GM12873 (cell line): ENCODE results near the gene TIA1.

Source experiments
- TF ChIP-seq, protein P1 (sequence below): IDR thresholded peaks from 2 replicates; pipeline ENCODE4 v1.5.1; 2012; ENCODE audit warnings: low read depth, mild to moderate bottlenecking, moderate library complexity, low read length, control low read depth; ENCODE audit not compliant: insufficient read depth; ENCODE audit errors: missing control alignments

TIA1 gene

DNA sequence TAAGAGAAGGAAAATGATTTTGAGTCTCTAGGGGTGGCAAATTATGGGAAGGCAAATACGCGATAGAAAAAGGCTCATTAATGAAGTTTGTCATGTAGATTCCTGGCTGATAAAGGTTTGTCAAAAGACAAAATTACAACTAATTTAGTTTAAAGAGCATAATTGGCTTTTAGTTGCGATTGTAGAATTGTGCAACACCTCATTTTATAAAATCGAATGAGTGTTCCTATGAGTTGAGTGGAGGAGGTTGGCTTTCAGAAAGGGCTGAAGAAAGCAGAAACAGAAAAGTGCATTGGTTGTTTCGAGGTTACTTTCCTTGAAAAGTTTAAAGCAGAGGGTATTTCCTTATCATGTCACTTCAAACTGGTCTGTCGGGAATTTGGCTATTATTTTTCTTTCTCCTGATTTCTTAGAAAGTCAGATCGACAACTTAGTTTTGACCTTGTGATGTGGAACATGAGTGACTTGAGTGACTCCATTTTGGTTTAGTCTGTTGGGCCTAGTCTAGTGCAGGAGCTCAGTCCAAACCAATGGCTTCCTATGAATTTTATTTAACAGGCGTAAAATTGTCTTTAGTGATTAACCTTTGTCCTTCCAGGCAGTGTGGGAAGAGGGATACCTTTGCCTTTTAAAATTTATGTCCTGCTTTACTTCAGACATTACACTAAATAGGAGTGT, 7.3 kb upstream of the TIA1 start:
- TF ChIP-seq, protein P1, sequence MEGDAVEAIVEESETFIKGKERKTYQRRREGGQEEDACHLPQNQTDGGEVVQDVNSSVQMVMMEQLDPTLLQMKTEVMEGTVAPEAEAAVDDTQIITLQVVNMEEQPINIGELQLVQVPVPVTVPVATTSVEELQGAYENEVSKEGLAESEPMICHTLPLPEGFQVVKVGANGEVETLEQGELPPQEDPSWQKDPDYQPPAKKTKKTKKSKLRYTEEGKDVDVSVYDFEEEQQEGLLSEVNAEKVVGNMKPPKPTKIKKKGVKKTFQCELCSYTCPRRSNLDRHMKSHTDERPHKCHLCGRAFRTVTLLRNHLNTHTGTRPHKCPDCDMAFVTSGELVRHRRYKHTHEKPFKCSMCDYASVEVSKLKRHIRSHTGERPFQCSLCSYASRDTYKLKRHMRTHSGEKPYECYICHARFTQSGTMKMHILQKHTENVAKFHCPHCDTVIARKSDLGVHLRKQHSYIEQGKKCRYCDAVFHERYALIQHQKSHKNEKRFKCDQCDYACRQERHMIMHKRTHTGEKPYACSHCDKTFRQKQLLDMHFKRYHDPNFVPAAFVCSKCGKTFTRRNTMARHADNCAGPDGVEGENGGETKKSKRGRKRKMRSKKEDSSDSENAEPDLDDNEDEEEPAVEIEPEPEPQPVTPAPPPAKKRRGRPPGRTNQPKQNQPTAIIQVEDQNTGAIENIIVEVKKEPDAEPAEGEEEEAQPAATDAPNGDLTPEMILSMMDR: no peak

DNA sequence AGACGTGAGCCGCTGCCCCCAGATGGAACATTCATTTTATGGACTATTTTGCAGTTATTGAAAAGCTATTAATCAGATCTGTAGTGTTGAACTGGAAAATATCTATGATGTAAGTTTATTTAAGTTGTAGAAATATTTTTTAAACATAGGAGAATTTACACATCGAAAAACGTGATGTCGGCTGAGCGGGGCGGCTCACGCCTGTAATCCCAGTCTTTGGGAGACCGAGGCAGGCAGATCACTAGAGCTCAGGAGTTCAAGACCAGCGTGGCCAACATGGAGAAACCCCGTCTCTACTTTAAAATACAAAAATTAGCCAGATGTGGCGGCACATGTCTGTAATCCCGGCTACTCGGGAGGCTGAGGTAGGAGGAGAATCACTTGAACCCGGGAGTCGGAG, 2.0 kb upstream of the TIA1 start:
- TF ChIP-seq, protein P1: no peak

DNA sequence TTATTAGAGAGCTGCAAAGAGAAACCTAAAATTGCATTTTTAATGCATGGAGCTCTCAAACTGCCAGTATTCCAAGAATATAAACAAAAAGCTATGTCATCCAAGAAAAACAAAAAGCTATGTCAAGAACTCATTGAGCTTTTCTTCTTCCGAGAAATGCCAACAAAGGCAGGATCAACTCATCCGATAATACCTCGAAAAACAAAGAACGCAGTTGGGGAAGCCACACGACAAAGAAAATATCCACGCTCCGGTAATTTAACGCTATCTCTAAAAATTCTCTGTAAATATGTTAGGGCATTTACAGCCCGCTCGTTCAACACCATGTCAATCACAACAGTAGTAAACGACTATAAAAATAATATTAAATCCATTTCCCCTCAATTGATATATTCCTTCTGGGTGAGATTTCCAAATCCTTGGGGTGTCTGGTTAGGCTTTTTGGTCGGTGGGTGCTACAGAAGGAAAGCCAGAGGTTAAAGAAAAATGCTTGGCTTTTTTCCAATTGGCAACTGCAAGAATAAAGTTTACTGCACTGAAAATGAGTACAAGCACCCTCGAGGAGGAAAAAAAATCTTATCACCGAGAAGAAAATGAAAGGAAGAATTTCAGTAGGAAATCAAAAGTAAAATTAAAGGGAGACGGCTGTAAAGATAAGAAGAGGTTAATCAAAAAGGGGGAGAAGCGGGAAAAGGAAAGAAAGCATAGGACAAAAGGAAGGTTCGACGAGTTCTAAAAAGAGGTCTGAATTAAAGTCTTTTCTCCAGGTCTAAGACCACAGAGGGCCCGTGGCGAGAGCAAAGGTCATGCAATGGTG, 856 bp downstream of the TIA1 start:
- TF ChIP-seq, protein P1: no peak

DNA sequence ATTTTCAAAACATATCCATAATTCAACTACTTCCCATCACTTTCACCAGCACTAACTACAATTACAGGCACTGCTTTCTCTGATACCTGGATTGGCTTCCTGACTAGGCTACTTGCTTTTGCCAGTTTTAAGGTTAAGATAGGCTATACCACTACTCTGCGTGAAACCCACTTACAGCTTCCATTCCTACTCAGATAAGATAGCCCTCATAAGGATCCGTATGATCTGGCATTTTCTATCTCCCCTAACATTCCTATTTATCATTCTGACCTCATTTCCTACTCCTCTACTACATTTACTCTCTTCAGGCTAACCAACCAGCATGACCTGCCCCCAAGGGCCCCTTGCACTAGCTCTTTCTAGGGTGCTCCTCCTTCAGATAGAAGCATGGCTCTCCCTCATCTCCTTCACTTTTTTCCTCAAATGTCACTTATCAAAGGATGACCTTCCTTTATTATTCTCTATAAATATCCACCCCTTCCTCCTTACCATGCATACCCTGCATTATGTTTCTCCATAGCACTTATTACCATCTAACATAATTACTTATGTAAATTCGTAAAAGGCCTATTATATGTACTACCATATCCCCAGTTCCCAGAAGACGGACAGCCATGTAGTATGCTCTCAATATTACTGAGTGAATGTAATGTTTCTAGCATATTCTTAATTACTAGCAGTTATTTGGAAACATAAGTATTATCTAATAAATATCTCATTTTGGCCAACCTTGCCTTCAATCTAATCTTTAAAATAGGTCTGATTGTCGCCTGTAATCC, 4.4 kb downstream of the TIA1 start:
- TF ChIP-seq, protein P1: no peak

DNA sequence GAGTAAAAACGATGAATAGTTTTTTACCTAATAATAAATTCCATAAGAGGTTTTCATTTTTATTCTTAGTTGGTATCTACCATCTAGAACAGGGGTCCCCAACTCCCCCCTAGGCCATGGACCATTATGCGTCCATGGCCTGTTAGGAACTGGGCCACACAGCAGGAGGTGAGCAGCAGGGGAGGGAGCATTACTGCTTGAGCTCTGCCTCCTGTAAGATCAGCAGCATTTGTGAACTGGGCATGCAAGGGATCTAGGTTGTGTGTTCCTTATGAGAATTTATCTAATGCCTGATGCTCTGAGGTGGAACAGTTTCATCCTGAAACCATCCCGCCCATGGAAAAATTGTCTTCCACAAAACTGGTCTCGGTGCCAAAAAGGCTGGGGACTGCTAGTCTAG, 5.9 kb downstream of the TIA1 start:
- TF ChIP-seq, protein P1: no peak

DNA sequence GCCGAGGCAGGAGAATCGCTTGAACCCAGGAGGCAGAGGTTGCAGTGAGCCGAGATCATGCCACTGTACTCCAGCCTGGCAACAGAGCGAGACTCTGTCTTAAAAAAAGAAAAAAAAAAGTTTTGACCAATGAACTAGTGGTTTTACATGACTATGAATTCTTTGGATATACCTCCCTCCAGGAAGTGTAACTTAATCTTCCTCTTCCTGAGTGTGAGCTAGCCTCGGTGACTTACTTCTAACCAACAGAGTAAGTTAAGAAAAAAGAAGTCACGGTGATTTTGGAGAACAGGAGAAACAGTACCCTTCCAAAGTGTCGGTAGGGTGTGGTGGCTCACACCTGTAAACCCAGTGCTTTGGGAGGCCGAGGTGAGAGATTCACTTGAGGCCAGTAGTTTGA, 7.1 kb downstream of the TIA1 start:
- TF ChIP-seq, protein P1: no peak

DNA sequence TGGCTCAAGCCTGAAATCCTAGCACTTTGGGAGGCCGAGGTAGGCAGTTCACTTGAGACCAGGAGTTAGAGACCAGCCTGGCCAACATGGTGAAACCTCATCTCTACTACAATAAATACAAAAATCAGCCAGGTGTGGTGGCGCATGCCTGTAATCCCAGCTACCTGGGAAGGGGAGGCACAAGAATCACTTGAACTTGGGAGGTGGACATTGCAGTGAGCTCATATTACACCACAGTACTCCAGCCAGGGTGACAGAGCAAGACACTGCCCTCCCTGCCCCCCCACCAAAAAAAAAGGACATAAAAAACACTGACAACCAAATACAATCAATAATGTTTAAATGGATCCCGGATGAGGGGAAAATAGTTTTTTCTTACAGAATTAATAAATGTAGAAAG, 7.8 kb downstream of the TIA1 start:
- TF ChIP-seq, protein P1: no peak
